ENCODE results near the gene MVB12B. TPM values are rescaled to one million over a fixed set of nuclear protein-coding genes. Genes with fewer than 3 reads are reported as not detected.

MVB12B gene
- total RNA-seq, 1 experiment from 2014 or later, result 4.5 TPM

DNA sequence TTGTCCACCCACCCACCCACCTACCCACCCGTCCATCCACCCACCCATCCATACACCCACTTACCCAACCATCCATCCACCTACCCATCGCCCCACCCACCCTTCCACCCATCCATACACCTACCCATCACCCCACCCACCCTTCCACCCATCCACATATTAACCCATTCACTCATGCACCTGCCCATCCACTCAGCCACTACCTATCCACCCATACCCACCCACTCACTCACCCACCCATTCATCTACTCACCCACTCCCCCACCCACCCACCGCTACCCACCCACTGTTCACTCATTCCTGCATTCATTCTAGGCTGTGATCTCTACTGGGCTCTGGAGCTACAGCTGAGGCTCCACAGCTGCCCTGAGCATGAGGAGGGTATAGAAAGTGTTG, 169.6 kb downstream of the MVB12B start:
- intact Hi-C loops (cut with micrococcal nuclease; ENCODE audit: unreplicated experiment), result loop anchor here (5.0 kb wide), 1 partner anchor 286 kb away; no protein-coding TSS in a partner anchor
- no peaks in the 10 kb centered on the region for H3K4me1 Mint-ChIP-seq (ENCODE audit: low read depth, unreplicated experiment)
- TF ChIP-seq CTCF (IDR thresholded peaks at IDR 0.05; ENCODE audit: unreplicated experiment), result no peak
- BruUV-seq (replicated peaks), result no TSS peak
- H3K9me3 Mint-ChIP-seq (ENCODE audit: low read depth, unreplicated experiment), result no peaks in the 10 kb centered on the region
- no peak for DNase-seq
- no peaks in the 10 kb centered on the region for H3K36me3 Mint-ChIP-seq (ENCODE audit: insufficient read depth, unreplicated experiment)
- peaks cover 12% of the 10 kb centered on the region for H3K27me3 Mint-ChIP-seq (ENCODE audit: unreplicated experiment)
- no peak overlapping the region for H3K4me3 Mint-ChIP-seq (ENCODE audit: low read depth, unreplicated experiment)
- no peak overlapping the region for H3K27ac Mint-ChIP-seq (ENCODE audit: unreplicated experiment)
- CTCF ChIA-PET, result no interaction called here

- CTCF ChIA-PET, result no interaction called here
- H3K4me1 Mint-ChIP-seq (ENCODE audit: low read depth, unreplicated experiment), result no peaks in the 10 kb centered on the region
- peaks cover 12% of the 10 kb centered on the region for H3K27me3 Mint-ChIP-seq (ENCODE audit: unreplicated experiment)
- DNase-seq, result no peak
- BruUV-seq (replicated peaks), result no TSS peak
- no peaks in the 10 kb centered on the region for H3K36me3 Mint-ChIP-seq (ENCODE audit: insufficient read depth, unreplicated experiment)
- H3K4me3 Mint-ChIP-seq (ENCODE audit: low read depth, unreplicated experiment), result no peak overlapping the region
- TF ChIP-seq CTCF (IDR thresholded peaks at IDR 0.05; ENCODE audit: unreplicated experiment), result no peak
- no peak overlapping the region for H3K27ac Mint-ChIP-seq (ENCODE audit: unreplicated experiment)
- H3K9me3 Mint-ChIP-seq (ENCODE audit: low read depth, unreplicated experiment), result no peaks in the 10 kb centered on the region
- intact Hi-C loops (cut with micrococcal nuclease; ENCODE audit: unreplicated experiment), result loop anchor here (5.0 kb wide), 1 partner anchor 285 kb away; no protein-coding TSS in a partner anchor
These were observed 170.4 kb downstream of the MVB12B start for GRCh38 chr9:126496781-126497659.

GRCh38 chr9:126497660-126498275, 171.1 kb downstream of the MVB12B start:
- Mint-ChIP-seq H3K4me1 (ENCODE audit: low read depth, unreplicated experiment) (no peaks in the 10 kb centered on the region), H3K4me3 (ENCODE audit: low read depth, unreplicated experiment) (no peak overlapping the region), H3K36me3 (ENCODE audit: insufficient read depth, unreplicated experiment) (no peaks in the 10 kb centered on the region), H3K9me3 (ENCODE audit: low read depth, unreplicated experiment) (no peaks in the 10 kb centered on the region), H3K27me3 (ENCODE audit: unreplicated experiment) (peaks cover 12% of the 10 kb centered on the region), H3K27ac (ENCODE audit: unreplicated experiment) (no peak overlapping the region)
- no peak for TF ChIP-seq CTCF (IDR thresholded peaks at IDR 0.05; ENCODE audit: unreplicated experiment)
- BruUV-seq (replicated peaks), result no TSS peak
- no peak for DNase-seq
- CTCF ChIA-PET, result no interaction called here
- intact Hi-C loops (cut with micrococcal nuclease; ENCODE audit: unreplicated experiment), result loop anchor here (5.0 kb wide), 1 partner anchor 285 kb away; no protein-coding TSS in a partner anchor

DNA sequence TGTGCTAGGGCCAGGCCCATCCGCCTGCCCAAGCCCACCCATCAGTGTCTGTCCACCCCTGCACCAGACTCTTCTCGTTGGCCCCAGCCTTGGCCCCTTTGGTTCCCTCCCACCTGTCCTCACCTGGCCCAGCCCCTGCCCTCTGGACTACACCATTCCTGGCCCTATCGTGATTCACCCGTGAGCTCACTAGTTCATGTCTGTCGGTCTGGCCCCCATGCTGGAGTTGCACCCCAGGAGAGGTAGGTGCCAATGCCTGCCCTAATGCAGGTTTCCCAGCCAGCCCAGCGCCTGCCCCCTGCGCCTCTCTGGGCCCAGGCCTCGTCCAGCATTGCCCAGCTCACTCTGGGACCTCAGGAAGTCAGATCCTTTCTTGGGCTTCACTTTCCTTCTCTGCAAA, 171.7 kb downstream of the MVB12B start:
- no peak for TF ChIP-seq CTCF (IDR thresholded peaks at IDR 0.05; ENCODE audit: unreplicated experiment)
- peaks cover 12% of the 10 kb centered on the region for H3K27me3 Mint-ChIP-seq (ENCODE audit: unreplicated experiment)
- intact Hi-C loops (cut with micrococcal nuclease; ENCODE audit: unreplicated experiment), result loop anchor here (5.0 kb wide), 1 partner anchor 284 kb away; no protein-coding TSS in a partner anchor

More for the DNA sequence above, 171.7 kb downstream of the MVB12B start:
- CTCF ChIA-PET, result interaction anchor here (0.9 kb wide), 1 partner anchor 283 kb away, joined by 4 read pairs; no protein-coding TSS in a partner anchor
- Mint-ChIP-seq H3K36me3 (ENCODE audit: insufficient read depth, unreplicated experiment) (no peaks in the 10 kb centered on the region), H3K4me3 (ENCODE audit: low read depth, unreplicated experiment) (no peak overlapping the region), H3K4me1 (ENCODE audit: low read depth, unreplicated experiment) (no peaks in the 10 kb centered on the region), H3K9me3 (ENCODE audit: low read depth, unreplicated experiment) (no peaks in the 10 kb centered on the region), H3K27ac (ENCODE audit: unreplicated experiment) (no peak overlapping the region)
- BruUV-seq (replicated peaks), result no TSS peak
- DNase-seq, result no peak
